Esophagus squamous epithelium (tissue), 5 donors: ENCODE data around the gene NOSTRIN. TPM values are rescaled to one million over a fixed set of nuclear protein-coding genes. Genes with fewer than 3 reads are reported as not detected.
A peak's percentile ranks its signal among the peaks of the same experiment; 100 is the strongest.
"Not testable (repeated sequence)": the region's sequence is repeated elsewhere in the genome, so short reads cannot be mapped to it uniquely, and the experiment has no call there.

Source experiments
- DNase-seq: peaks from one replicate; lab custom pipeline; 2025; lab: John Stamatoyannopoulos, UW
- H3K27ac ChIP-seq, 4 donors: fragments of 200-600 bp; sonication (generic); one replicate each; pipeline ENCODE4 v1.5.1; 2016 to 2019; ENCODE audit warnings: mild to moderate bottlenecking in 1 of 4
- H3K27me3 ChIP-seq, 4 donors: fragments of 200-600 bp; sonication (generic); 1 replicate in 3 of 4; 2 replicates in 1 of 4; pipeline versions ENCODE4 v1.5.1 to v1.6.0; 2017 to 2021; ENCODE audit warnings: antibody characterized with exemption in 1 of 4
- H3K36me3 ChIP-seq, 3 donors: fragments of 200-600 bp; sonication (generic); one replicate each; pipeline ENCODE4 v1.5.1; 2016 to 2019
- H3K4me1 ChIP-seq, 3 donors: fragments of 200-600 bp; sonication (generic); one replicate each; pipeline ENCODE4 v1.5.1; 2017 to 2019
- H3K4me3 ChIP-seq, 4 donors: fragments of 200-600 bp; sonication (generic); 1 replicate in 3 of 4; 2 replicates in 1 of 4; pipeline ENCODE4 v1.5.1; 2016 to 2019; ENCODE audit warnings: mild to moderate bottlenecking in 2 of 4, moderate library complexity in 1 of 4
- H3K9me3 ChIP-seq, 3 donors: fragments of 200-600 bp; sonication (generic); one replicate each; pipeline ENCODE4 v1.5.1; 2016 to 2019
- CTCF ChIP-seq, 6 experiments: fragments of 450-650 bp in 4 of 6; fragments of 200-600 bp in 2 of 6; sonication (generic) in 2 of 6; IDR thresholded peaks; one replicate each; pipeline ENCODE4 v1.5.1; 2016 to 2019; ENCODE audit warnings: antibody characterized with exemption in 6 of 6, mild to moderate bottlenecking in 4 of 6, moderate library complexity in 4 of 6
- POLR2A ChIP-seq, 4 donors: fragments of 450-650 bp; IDR thresholded peaks; one replicate each; pipeline ENCODE4 v1.6.1; 2017; ENCODE audit warnings: antibody characterized with exemption in 4 of 4, mild to moderate bottlenecking in 4 of 4, moderate library complexity in 3 of 4
- WGBS, 2 donors: methylation state at CpG; one replicate each; pipeline ENCODE4 v1.1.5; 2018; 5-methylcytosine and 5-hydroxymethylcytosine counted together
- intact Hi-C: fragments of 100-400 bp; cut with DNase I; formaldehyde crosslinking; loops from one replicate; pipeline ENCODE4 v1.15.0; 2022
- total RNA-seq, 4 donors: library from RNA; depleted of rRNA; stranded (reverse); fragments of >200 nt; gene quantifications; one replicate each; pipeline ENCODE4 v1.1.0, GENCODE V29; 2016
- donor health status: DM: yes; HTN: yes; CAD: no.

The NOSTRIN gene
- total RNA-seq, 4 donors from 2014 or later: 0.76 to 15.6 (median 4.2) TPM

GRCh38 chr2:168874368-168875054, 72.1 kb downstream of the NOSTRIN start:
- TF ChIP-seq POLR2A (IDR thresholded peaks at IDR 0.05) (no peak), CTCF (IDR thresholded peaks at IDR 0.05) (no peak)
- DNase-seq: no peak
- WGBS, 2 donors: 91 to 92% methylated on average over 6 of the region's 6 CpGs
- Histone ChIP-seq H3K4me1 (no peaks in the 10 kb centered on the region), H3K9me3 (no peaks in the 10 kb centered on the region), H3K36me3 (no peaks in the 10 kb centered on the region), H3K4me3 (no peak overlapping the region), H3K27ac (no peak overlapping the region), H3K27me3 (no peaks in the 10 kb centered on the region)
- intact Hi-C loops: no loop called here

GRCh38 chr2:168882163-168882562, 79.7 kb downstream of the NOSTRIN start:
- H3K36me3 ChIP-seq, DNase-seq, H3K9me3 ChIP-seq, intact Hi-C loops, H3K4me3 ChIP-seq, H3K27ac ChIP-seq, H3K27me3 ChIP-seq, H3K4me1 ChIP-seq: not testable (repeated sequence)
- 96 to 98% methylated on average over 10 to 12 of the region's 12 CpGs for WGBS, 2 donors

GRCh38 chr2:168884975-168885374, 82.5 kb downstream of the NOSTRIN start:
- TF ChIP-seq CTCF (IDR thresholded peaks at IDR 0.05) (no peak), POLR2A (IDR thresholded peaks at IDR 0.05) (no peak)
- WGBS, 2 donors: 86 to 100% methylated on average over 1 of the region's 1 CpG

GRCh38 chr2:168889635-168890005, 87.2 kb downstream of the NOSTRIN start:
- Histone ChIP-seq H3K27ac (no peak overlapping the region), H3K9me3 (no peaks in the 10 kb centered on the region), H3K27me3 (no peaks in the 10 kb centered on the region), H3K4me3 (peak overlapping the region; percentile 48 to 79 (median 62)), H3K4me1 (peaks cover 6 to 17% (median 8%) of the 10 kb centered on the region in 3 donors), H3K36me3 (no peaks in the 10 kb centered on the region)
- TF ChIP-seq CTCF (IDR thresholded peaks at IDR 0.05) (no peak), POLR2A (IDR thresholded peaks at IDR 0.05) (no peak)
- WGBS, 2 donors: 27 to 34% methylated on average over 3 of the region's 3 CpGs
- no peak for DNase-seq
- intact Hi-C loops: no loop called here

More at GRCh38 chr2:168884975-168885374, 82.5 kb downstream of the NOSTRIN start:
- intact Hi-C loops: no loop called here
- Histone ChIP-seq H3K9me3 (no peaks in the 10 kb centered on the region), H3K4me3 (no peak overlapping the region), H3K27ac (no peak overlapping the region), H3K27me3 (no peaks in the 10 kb centered on the region), H3K36me3 (no peaks in the 10 kb centered on the region), H3K4me1 (peaks cover 4 to 8% (median 6%) of the 10 kb centered on the region in 3 donors)
- DNase-seq: no peak

- intact Hi-C loops: no loop called here
- H3K27me3 ChIP-seq: no peaks in the 10 kb centered on the region
- WGBS, 2 donors: 1 to 2% methylated on average over 16 to 33 of the region's 38 CpGs
Observed at GRCh38 chr2:168890006-168890782, 87.8 kb downstream of the NOSTRIN start, which contains the start of gene SPC25. Gene SPC25, minus strand, starts transcription at chr2:168890430. Its CDS starts 911 bp downstream, at chr2:168889519.

More at GRCh38 chr2:168890006-168890782, 87.8 kb downstream of the NOSTRIN start, which contains the start of gene SPC25:
- peak; percentile 23 for DNase-seq
- no peaks in the 10 kb centered on the region for H3K9me3 ChIP-seq
- peaks cover 6 to 17% (median 8%) of the 10 kb centered on the region in 3 donors for H3K4me1 ChIP-seq
- no peak for TF ChIP-seq POLR2A (IDR thresholded peaks at IDR 0.05)
- peak in 4 of 6 experiments; percentile 9 to 46 (median 22) for TF ChIP-seq CTCF (IDR thresholded peaks at IDR 0.05)
- H3K36me3 ChIP-seq: no peaks in the 10 kb centered on the region
- peak within 1 kb of the TSS in 1 of 4 donors; percentile 28 for H3K27ac ChIP-seq
- peak within 1 kb of the TSS; percentile 48 to 79 (median 62) for H3K4me3 ChIP-seq
